HG03521 (cell line): Measurements from ENCODE around the gene CTDP1.
"Not testable (repeated sequence)": the region's sequence is repeated elsewhere in the genome, so short reads cannot be mapped to it uniquely, and the experiment has no call there.

Experiments
- ATAC-seq: cut with Tn5 transposase; IDR thresholded peaks from one replicate; pipeline ENCODE4 v1.9.1; 2021; ENCODE audit warnings: mild to moderate bottlenecking, moderate library complexity; ENCODE audit not compliant: unreplicated experiment

Gene CTDP1

DNA sequence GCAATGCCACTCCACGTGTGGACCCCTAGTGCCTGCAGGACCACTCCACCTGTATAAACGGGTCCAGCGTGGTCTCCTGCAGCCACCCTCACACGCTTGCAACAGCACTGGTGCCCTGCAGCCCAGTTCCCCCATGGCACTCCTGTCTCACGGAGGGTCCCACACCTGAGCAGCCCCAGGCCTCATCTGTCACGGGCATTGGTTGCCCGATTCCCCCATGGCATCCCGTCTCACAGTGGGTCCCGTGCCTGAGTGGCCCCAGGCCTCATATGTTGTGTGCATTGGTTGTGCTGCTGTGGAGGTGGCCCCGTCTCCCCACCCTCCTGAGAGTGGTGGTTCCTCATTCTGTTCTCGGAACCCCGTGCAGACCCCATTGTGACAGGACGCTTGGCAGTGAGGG lies 43.4 kb downstream of the CTDP1 start:
- no peak for ATAC-seq

DNA sequence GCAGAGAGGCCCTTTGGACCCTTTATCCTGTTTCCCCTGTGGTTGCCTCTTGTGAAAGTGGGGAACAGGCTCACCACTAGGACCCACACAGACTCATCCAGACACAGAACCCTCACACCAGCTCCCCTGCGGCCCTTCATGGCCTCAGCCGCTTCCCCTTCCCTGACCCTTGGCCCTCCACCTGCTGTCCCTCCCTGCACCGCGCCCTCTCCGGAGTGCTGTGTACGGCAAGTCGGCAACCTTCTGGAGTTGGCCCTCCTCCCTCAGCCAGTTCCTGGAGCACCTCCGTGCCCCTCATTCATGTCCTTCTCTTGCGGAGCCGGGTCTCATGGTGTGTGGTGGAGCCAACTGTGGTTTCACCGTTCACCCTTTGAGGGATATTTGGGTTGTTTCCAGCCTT lies 44.0 kb downstream of the CTDP1 start:
- no peak for ATAC-seq

DNA sequence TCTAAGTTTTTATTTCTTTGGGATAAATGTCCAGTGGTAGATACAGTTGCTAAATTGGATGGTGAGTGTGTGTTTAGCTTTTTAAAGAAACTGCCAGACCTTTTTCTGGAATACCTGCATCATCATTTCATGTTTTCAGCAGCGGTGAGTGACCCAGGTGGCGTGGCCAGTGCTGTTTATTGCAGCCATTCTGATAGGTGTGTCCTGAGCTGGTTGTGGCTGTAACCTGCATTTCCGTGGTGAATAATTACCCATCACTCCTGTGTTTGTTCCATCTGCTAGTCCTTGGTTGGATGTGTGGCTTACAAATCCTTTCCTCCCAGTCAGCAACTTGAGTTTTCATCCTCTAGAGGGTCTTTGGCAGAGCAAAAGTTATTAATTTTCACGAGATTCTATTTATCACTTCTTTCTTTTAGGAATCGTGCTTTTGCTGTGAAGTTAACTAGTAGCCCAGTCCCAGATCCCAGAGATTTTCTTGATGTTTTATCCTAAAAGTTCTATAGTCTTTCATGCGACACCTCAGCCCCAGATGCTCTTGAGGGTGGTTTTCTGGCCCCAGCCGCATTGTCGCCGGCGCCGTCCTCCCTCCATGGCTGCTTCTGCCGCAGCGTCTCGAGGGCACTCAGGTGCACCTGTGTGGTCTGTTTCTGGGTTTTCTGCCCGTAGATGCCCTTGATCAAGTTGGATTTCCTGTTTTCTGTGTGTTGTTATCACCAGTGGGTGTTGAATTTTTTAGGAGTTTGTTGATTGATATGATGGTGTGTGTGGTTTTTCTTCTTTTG lies 44.9 kb downstream of the CTDP1 start:
- no peak for ATAC-seq

DNA sequence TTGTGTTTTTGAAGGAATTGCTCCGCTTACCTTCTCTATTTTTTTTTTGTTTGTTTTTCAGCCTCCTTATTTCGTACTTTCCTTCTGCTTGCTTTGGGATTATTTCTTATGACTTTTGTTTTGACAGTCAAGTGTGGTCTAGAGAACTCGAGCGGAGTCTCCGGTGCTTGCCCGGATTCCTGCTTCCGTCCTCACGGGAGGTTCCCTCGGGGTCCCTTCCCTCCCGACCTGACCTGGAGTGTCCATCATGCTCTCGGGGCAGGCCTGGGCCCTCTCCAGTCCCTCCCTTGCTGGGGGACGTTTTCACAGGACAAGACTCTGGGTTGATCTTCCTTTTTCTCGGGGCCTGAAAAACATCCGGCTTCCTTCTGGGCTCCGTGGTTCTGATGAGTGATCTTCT lies 45.9 kb downstream of the CTDP1 start:
- no peak for ATAC-seq

DNA sequence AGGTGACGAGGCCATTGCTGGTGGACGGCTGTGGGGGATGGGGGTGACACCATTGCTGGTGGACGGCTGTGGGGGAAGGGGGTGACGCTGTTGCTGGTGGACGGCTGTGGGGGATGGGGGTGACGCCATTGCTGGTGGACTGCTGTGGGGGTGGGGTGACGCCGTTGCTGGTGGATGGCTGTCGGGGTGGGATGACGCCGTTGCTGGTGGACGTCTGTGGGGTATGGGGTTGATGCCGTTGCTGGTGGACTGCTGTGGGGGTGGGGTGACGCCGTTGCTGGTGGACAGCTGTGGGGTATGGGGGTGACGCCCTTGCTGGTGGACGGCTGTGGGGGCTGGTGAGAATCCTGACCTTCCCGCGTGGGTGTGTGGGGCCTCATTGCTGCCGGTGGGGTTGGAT lies 47.1 kb downstream of the CTDP1 start:
- no peak for ATAC-seq

DNA sequence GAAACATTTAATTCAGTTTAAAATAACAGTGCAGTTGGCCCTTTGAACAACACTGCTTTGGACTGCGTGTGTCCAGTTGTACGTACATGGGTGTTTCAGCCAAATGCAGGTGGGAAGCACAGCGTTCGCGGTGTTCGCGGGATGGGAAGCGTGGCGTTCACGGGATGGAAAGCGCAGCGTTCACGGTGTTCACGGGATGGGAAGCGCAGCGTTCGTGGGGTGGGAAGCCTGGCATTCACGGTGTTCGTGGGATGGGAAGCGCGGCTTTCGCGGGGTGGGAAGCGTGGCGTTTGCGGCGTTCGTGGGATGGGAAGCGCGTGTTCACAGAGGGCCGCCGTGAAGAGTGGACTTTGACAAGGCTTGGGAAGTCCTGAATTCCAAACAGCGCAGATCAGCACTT lies 47.6 kb downstream of the CTDP1 start:
- ATAC-seq: no peak

DNA sequence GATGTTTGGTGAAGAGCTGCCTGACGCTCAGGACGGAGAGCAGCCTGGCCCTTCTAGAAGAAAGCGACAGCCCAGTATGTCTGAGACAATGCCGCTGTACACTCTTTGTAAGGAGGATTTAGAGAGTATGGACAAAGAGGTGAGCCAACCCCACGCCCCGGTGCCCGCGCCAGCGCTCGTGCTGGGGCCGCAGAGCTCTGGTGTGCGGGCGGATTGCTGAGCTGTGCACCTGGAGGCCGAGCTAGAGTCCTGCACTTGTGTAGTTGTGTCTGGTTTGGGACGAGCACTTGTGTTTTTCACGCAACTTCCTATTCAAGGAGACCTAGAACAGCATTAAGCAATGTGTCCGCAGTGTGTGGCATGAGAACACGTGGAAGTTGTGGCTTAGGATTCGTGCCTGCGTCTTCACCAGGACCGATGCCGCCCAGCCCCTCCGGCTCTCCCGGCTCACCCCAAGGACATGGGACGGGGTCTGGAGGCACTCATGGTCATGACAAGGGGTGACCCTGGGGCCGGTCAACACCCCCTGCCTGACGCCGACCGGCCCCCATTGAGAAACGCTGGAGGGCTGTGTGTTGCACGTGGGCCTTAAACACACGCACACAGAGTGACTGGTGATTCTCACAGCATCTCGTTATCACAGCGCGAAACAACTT lies 49.5 kb downstream of the CTDP1 start:
- ATAC-seq: no peak

DNA sequence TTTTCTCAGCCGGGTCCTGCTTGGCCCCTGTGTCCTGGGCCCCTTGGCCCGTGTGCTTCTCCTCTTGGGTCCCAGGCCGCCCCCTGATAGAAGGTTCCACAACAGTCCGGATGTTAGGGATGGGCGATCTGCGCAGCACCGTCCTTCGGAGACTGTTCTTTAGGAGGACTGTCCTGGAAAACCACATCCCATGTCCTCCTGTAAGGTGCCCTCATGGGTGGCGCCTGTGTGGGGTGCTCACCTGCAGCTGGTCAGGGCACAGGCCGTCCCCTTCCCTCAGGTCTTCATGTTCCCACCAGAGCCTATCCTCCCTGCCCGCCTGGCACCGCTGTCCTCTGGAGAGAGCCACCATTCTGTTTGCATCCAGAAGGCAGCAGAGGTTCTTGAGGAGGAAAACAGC lies 50.0 kb downstream of the CTDP1 start:
- no peak for ATAC-seq

DNA sequence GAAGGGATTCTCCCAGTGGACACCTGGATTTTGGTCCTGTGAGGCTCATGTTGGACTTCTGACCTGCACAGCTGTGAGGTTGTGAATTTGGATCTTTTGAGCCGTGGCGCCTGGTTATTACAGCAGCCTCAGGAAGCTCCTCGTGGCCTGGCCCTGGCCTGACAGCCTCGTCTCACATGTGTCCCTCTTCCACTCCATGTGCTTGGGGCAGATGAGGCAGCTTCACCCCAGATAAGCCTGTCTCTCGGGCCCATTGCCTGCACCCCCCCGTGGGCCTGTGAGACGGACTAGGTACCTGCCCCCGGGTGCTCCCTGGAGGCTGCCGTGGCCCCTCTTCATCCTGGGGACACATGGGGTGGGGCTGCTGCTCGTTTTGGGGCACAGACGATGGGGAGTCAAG lies 51.2 kb downstream of the CTDP1 start:
- no peak for ATAC-seq

DNA sequence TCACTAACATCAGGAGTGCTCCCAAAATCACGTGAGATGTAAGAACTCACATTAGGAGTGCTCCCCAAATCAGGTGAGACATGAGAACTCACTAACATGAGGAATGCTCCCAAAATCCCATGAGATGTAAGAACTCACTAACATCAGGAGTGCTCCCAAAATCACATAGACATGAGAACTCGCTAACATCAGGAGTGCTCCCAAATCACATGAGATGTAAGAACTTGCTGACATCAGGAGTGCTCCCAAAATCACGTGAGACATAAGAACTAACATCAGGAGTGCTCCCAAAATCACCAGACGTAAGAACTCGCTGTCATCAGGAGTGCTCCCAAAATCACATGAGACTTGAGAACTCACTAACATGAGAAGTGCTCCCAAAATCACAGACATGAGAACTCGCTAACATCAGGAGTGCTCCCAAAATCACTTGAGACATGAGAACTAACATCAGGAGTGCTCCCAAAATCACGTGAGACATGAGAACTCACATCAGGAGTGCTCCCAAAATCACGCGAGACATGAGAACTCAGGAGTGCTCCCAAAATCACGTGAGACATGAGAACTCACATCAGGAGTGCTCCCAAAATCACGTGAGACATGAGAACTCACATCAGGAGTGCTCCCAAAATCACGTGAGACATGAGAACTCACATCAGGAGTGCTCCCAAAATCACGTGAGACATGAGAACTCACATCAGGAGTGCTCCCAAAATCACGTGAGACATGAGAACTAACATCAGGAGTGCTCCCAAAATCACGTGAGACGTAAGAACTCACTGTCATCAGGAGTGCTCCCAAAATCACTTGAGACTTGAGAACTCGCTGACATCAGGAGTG lies 52.5 kb downstream of the CTDP1 start:
- not testable (repeated sequence) for ATAC-seq

DNA sequence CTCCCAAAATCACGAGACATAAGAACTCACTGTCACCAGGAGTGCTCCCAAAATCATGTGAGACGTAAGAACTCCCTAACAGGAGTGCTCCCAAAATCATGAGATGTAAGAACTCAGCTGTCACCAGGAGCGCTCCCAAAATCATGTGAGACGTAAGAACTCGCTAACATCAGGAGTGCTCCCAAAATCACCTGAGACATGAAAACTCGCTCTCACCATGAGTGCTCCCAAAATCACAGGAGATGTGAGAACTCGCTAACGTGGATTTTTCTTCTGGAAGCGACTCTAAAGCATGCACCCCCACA lies 53.1 kb downstream of the CTDP1 start:
- no peak for ATAC-seq

DNA sequence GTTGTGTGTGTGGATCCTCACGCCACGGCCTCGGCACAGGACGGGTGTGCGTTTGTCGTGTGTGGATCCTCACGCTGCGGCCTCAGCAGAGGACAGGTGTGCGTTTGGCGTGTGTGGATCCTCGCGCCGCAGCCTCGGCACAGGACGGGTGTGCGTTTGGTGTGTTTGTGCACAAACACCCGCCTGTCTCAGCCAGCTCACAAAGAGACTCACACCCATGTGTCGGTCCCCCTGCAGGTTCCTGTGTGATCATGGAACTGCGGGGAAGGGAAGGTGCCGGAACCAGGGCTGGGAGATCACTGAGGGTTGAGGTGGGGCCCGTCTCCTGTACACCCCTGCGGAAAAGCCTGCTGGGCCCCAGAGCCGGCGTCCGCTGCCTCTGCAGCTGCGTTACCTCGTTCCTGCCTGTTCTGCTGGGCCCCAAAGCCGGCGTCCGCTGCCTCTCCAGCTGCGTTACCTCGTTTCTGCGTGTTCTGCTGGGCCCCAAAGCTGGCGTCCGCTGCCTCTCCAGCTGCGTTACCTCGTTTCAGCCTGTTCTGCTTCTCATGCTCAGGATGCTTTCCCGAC lies 53.6 kb downstream of the CTDP1 start:
- no peak for ATAC-seq

DNA sequence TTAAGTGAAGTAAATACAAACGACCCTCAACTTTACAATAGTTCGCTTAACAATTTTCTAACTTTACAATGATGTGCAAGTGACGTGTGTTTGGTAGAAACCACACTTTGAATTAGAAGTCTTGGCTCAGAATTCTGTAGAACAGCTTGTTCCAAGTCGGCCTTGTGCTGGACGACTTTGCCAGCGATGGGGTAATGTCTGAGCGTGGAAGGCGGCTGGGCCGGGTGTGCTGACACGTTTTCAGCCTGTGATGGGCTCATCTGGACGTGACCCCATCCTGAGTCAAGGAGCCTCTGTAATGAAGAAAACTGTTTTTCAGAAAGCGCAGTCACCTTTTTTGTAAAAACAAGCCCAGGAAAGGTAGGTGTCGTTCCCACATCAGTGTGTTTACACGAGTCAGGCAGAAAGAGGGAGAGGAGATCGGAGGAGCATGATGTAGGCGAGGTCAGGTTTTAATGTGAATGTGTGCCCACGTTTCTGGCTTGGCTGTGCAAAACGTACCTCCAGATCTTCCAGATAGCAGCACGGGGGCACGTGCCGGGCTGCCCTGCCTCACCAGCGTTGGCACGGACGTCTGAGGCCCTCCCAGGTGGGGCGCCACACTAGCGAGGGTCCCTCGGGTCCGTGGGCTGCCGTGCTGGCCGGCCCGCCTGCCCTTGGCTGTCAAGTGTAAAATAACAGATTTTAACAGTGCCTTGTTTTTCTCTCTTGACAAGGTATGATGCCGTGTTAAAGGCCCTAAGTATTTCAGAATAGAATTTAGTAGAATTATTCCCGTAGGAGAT lies 54.6 kb downstream of the CTDP1 start:
- no peak for ATAC-seq

DNA sequence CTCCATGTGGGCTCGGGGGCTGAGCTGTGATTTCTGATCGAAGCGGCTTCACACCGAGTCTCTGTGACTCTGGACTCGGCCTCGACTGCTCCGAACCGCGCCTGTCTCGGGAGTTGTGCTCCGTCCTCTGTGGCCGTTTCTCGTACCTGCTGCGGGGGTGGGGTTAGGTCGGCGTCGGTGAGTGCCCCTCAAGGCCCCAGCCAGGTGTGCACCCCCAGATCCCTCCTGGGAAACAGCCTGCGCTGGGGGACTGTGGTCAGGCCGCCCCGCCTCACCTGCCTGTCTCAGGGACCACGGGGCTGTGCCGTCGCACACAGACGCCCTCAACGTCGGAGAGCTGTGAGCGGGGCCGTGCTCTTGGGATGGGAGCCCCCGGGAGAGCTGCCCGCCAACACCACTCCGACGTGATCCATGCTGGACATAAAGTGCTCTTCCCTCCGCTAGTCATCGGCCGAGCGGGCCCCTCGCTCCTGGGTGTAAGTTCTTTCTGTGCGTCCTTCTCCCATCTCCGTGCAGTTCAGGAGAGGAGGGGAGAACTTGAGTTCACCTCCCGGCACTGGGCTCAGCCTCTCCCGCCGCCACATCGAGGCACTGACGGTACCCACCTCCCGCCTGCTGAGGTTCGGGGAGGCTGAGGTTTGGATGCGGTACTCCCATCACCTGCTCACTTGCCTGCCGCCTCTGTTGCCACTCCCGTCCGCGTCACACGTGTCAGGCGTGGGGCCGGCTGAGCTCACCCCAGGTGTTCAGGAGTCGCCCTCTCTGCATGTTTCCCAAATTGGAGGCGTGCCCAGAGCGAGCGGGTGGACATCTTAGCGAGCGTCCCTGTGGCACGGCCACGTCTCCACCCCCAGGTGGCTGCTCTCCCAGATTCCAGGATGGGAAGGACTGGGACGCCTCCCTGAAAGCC lies 55.7 kb downstream of the CTDP1 start:
- no peak for ATAC-seq

DNA sequence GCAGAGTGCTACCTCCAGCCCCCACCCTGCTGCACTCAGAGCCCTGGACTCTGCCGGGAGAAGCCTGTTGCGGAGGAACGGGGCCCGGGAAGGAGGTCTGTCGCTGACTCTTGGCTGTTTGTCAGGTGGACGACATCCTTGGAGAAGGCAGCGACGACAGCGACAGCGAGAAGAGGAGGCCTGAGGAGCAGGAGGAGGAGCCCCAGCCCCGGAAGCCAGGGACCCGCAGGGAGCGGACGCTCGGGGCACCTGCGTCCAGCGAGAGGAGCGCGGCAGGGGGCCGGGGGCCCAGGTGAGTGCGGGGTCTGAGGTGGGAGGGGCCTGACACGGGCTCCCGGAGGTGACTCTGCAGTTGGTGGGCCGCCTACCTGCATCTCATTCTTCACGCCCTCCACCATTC lies 56.6 kb downstream of the CTDP1 start:
- no peak for ATAC-seq

DNA sequence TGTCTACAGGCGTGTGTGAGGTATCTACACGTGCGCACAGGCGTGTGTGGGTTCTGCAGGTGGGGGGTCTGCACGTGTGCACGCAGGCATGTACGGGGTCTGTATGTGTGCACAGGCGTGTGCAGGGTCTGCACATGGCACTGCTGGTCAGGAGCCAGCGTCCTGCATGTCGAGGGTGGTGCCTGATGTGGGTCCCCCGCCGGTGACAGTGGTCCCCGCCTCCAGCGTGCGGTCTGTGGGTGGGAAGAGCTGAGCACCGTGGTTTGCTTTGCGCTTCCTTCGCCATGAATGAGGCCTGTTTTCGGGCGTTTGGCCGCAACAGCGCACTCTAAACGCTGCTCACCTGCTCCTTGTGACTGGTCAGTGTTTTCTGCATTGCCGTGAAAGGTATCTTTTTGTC lies 57.2 kb downstream of the CTDP1 start:
- no peak for ATAC-seq

DNA sequence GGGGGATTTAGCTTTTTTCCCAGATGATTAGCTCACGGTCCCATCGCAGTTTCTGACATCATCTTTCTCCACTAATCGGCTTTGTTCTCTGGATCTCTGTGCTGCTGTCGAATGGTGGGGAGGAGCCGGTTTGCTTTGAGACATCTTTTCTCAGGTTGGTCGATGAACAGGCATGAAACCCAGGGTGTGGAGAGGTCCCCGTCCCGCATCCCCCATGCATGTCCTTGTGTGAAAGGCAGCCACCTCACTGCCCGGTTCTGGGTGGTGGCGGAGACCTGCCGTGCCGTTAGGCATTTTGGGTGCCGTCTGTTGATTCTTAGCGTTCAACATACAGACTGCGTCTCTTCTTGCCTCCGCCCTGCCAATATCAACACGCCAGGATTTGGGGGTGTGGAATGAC lies 57.8 kb downstream of the CTDP1 start:
- ATAC-seq: no peak

DNA sequence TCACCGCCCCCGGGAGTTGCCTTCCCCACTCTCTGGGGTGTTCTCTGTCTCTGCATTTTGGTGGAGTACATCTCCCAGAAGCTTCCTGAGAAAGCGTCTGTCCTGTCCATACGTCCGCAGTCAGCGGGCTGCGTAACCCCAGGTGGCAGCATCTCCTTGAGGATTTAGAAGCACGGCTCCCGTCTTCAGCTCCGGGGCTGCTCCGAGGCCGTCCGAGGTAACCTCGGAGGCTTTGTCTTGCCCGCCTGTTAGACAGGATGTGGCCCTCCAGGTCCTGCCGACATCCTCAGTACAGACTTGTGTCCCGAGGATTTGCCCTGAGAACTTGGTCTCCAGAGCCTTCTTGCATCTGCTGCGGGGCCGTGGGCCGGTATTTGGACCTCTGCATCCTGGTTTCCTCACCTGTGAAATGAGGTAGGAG lies 58.4 kb downstream of the CTDP1 start:
- no peak for ATAC-seq

DNA sequence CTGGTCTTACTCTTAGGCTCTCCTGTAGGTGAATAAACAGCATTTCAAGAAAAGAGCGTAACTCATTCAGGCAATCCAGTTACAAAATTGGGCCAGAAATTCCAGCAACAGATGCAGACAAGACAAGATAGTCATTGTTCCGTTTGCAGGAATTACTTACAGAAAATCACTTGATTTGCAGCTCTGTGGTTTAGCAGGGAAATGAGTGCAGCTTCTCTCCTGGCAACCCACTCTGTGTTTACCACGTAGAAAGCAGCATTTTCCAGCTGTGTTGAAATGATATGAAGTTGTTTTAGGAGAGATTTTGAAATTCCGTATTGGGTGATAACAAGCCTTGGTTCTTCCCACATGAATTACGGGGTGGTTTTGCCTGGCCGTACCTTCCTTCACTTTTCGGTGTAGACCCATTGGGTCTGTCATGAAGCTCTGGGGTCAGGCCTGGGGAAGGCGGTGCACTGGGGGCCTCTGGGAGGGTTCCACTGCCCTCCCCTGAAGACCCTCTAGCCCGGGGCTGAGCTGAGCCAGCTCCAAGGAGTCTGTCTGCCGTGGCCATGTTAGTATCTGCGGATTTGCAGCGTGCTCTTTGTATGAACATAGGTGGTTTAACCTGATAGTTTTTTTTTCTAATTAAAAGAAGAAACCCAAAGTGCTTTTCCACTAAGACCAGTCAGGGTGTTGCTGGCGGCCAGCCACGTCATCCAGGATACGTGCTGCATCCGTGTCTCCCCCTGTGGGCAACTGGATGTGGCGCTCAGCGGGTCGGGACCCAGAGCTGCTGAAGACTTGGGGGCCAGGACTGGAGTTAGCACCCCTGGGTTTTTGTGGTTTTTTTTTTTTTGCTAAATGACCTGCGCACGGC lies 59.2 kb downstream of the CTDP1 start:
- no peak for ATAC-seq
